ENCODE data around the gene MYBBP1A. TPM values are rescaled to one million over a fixed set of nuclear protein-coding genes. Genes with fewer than 3 reads are reported as not detected.

MYBBP1A gene
- total and polyA plus RNA-seq, 2 of the 8 experiments (the other 6 are each of a cell fraction or from before 2014, with no cell fraction given) = 46.8 to 151 TPM

- ChIA-PET CTCF (ENCODE audit: partially characterized antibody) (interaction anchor here (1.1 to 1.9 kb wide), 2 partner anchors 10 to 155 kb away, joined by 3 to 7 read pairs; no protein-coding TSS in a partner anchor), POLR2A (ENCODE audit: partially characterized antibody) (interaction anchor here (0.7 to 37.1 kb wide), 5 partner anchors 1 to 84 kb away, joined by 3 to 546 read pairs (median 5); partner anchors contain the start of genes GGT6 and MYBBP1A)
- no peaks in the 10 kb centered on the region for H3K9me3 ChIP-seq (ENCODE audit: insufficient read depth in 2 of 2, low read depth in 1 of 2, low read length in 1 of 2)
- no peaks in the 10 kb centered on the region for H3K27me3 ChIP-seq (replicated peaks in 1 of 4; ENCODE audit: control insufficient read depth in 3 of 4, extremely low read depth in 1 of 4, insufficient read depth in 3 of 4, low read length in 3 of 4)
- H3K23me2 ChIP-seq (ENCODE audit: low read depth, low read length) = no peaks in the 10 kb centered on the region; the same call in 1 of the 2 replicates
- no peak overlapping the region for H2AK5ac ChIP-seq (ENCODE audit: low read depth, low read length)
- no peak overlapping the region for H4K8ac ChIP-seq (ENCODE audit: extremely low read depth, insufficient read depth, low read length)
- FAIRE-seq = no peak
- H3K4me3 ChIP-seq (ENCODE audit: extremely low read depth in 1 of 4, insufficient read depth in 2 of 4, low read depth in 3 of 4, low read length in 4 of 4) = no peak overlapping the region
- H2BK12ac ChIP-seq (ENCODE audit: low read depth, low read length) = no peak overlapping the region
- no peak overlapping the region for H2BK20ac ChIP-seq (ENCODE audit: low read length)
- H2BK120ac ChIP-seq (replicated peaks; ENCODE audit: low read depth, low read length) = no peak overlapping the region
- H3K79me1 ChIP-seq (ENCODE audit: low read depth, low read length) = peaks cover 3% of the 10 kb centered on the region; the same call in 1 of the 2 replicates
- H4K5ac ChIP-seq (ENCODE audit: insufficient read length, low read depth, low read length) = no peak overlapping the region
- H2BK15ac ChIP-seq (ENCODE audit: low read length) = no peak overlapping the region
- WGBS, 2 experiments (ENCODE audit: extremely low coverage in 1 of 2, insufficient coverage in 1 of 2, insufficient read length in 1 of 2, insufficient replicate concordance in 2 of 2, low coverage in 1 of 2, low lambda C conversion rate in 2 of 2, missing lambda C conversion rate in 1 of 2) = 95% methylated on average over 18 of the region's 18 CpGs; no CpG with 5 or more reads in 1 of the 2 experiments
- peaks cover 9 to 26% of the 10 kb centered on the region in 2 experiments for H4K20me1 ChIP-seq (replicated peaks in 1 of 2; ENCODE audit: control insufficient read depth in 1 of 2, insufficient read depth in 2 of 2, low read length in 2 of 2)
- no peaks in the 10 kb centered on the region; a peak in 1 of 7 replicates for H3K4me1 ChIP-seq (replicated peaks in 1 of 4; ENCODE audit: control insufficient read depth in 3 of 4, insufficient read depth in 4 of 4, low read length in 3 of 4)
- H3K27ac ChIP-seq (ENCODE audit: low read depth, low read length) = no peak overlapping the region
- no peak for DNase-seq (ENCODE audit: low read depth in 1 of 2, low spot score in 2 of 2)
- H3K36me3 ChIP-seq (ENCODE audit: control insufficient read depth in 2 of 4, insufficient read depth in 4 of 4, low read length in 3 of 4) = peaks cover 51 to 89% (median 74%) of the 10 kb centered on the region in 4 experiments
- no peak overlapping the region for H4K91ac ChIP-seq (replicated peaks; ENCODE audit: insufficient read length, low read length)
- no peak overlapping the region for H2AFZ ChIP-seq (ENCODE audit: low read length)
- H3K23ac ChIP-seq (ENCODE audit: insufficient read length) = no peak overlapping the region
- H3K14ac ChIP-seq (ENCODE audit: insufficient read length) = no peak overlapping the region
- no peak overlapping the region; the same call in 1 of the 2 replicates for H2BK5ac ChIP-seq (ENCODE audit: low read depth, low read length)
- H3K4ac ChIP-seq (replicated peaks; ENCODE audit: insufficient read length, low read depth, low read length) = no peak overlapping the region
- peaks cover 0 to under 1% of the 10 kb centered on the region in 2 experiments; a peak in 1 of 4 replicates for H3K79me2 ChIP-seq (ENCODE audit: control insufficient read depth in 1 of 2, insufficient read depth in 2 of 2, low read length in 2 of 2)
- no peak overlapping the region for H3K18ac ChIP-seq (ENCODE audit: extremely low read depth, low read length)
- H3K56ac ChIP-seq (replicated peaks; ENCODE audit: insufficient read length, low read depth, low read length) = no peak overlapping the region
- no peak overlapping the region for H3K4me2 ChIP-seq (ENCODE audit: insufficient read depth in 1 of 2, low read depth in 2 of 2, low read length in 2 of 2)
- no peak overlapping the region for H3K9ac ChIP-seq (replicated peaks in 1 of 4; ENCODE audit: extremely low read depth in 1 of 4, low read depth in 3 of 4, low read length in 3 of 4)
- no peak for TF ChIP-seq RFX5 (IDR thresholded peaks at IDR 0.05; ENCODE audit: borderline replicate concordance, low read depth, low read length)
- no peak for TF ChIP-seq CTBP2 (IDR thresholded peaks at IDR 0.05; ENCODE audit: borderline replicate concordance, insufficient read depth, insufficient read length, low read length)
- no peak for TF ChIP-seq EP300 (IDR thresholded peaks at IDR 0.05; ENCODE audit: borderline replicate concordance in 1 of 2, low read depth in 2 of 2, low read length in 2 of 2)
- no peak for TF ChIP-seq HDAC2 (IDR thresholded peaks at IDR 0.05; ENCODE audit: borderline replicate concordance in 1 of 2, low read depth in 2 of 2, low read length in 2 of 2)
- TF ChIP-seq SP2 (IDR thresholded peaks at IDR 0.05; ENCODE audit: low read length) = no peak
- no peak for TF ChIP-seq TAF1 (IDR thresholded peaks at IDR 0.05; ENCODE audit: low read depth, low read length)
- no peak for TF ChIP-seq PHF8 (conservative IDR thresholded peaks at IDR 0.05; ENCODE audit: low read depth, low read length)
- TF ChIP-seq BCL11A (IDR thresholded peaks at IDR 0.05; ENCODE audit: low read depth in 2 of 2, low read length in 2 of 2) = no peak
- no peak for TF ChIP-seq JUN (IDR thresholded peaks at IDR 0.05; ENCODE audit: low read depth, low read length)
- no peak for TF ChIP-seq TBP (IDR thresholded peaks at IDR 0.05; ENCODE audit: low read depth, low read length)
- no peak for TF ChIP-seq RXRA (IDR thresholded peaks at IDR 0.05; ENCODE audit: insufficient read depth, low read depth, low read length)
- TF ChIP-seq SIRT6 (IDR thresholded peaks at IDR 0.05; ENCODE audit: low read length) = no peak
- no peak for TF ChIP-seq JUND (IDR thresholded peaks at IDR 0.05; ENCODE audit: low read length)
- no peak for TF ChIP-seq CBX5 (IDR thresholded peaks at IDR 0.05; ENCODE audit: low read depth, low read length)
Measured at GRCh38 chr17:4548061-4548461, 7.1 kb downstream of the MYBBP1A start.
